ENCODE results near the gene URB2. TPM values are rescaled to one million over a fixed set of nuclear protein-coding genes. Genes with fewer than 3 reads are reported as not detected.

Gene URB2
- total and polyA plus RNA-seq, 7 experiments from 2014 or later = 5.6 to 18.2 (median 10.3) TPM

Other genes with a start within 250 kb of the URB2 start
- gene ACTA1, start 192.2 kb upstream of the URB2 start, total RNA-seq = not detected
- gene ACTA1, start 192.2 kb upstream of the URB2 start, polyA plus RNA-seq = not detected
- 10 to 100 TPM; 24.3 to 45.8 (median 40.4) TPM for gene NUP133, start 117.9 kb upstream of the URB2 start, total RNA-seq
- gene NUP133, start 117.9 kb upstream of the URB2 start, polyA plus RNA-seq = 10 to 100 TPM; 19.4 to 19.7 TPM
- 10 to 100 TPM; 14.1 to 31.9 (median 18.4) TPM for gene ABCB10, start 67.5 kb upstream of the URB2 start, total RNA-seq
- 1 to 10 TPM; 6.4 to 6.8 TPM for gene ABCB10, start 67.5 kb upstream of the URB2 start, polyA plus RNA-seq
- 10 to 100 TPM; 17.3 to 27.2 (median 19.8) TPM for gene TAF5L, start 125 bp upstream of the URB2 start, total RNA-seq
- 1 to 10 TPM; 4.7 to 6.8 TPM for gene TAF5L, start 125 bp upstream of the URB2 start, polyA plus RNA-seq

Measured in naive thymus-derived CD4-positive, alpha-beta T cell (primary cell).